ENCODE results near the gene DPYSL4.

DNA sequence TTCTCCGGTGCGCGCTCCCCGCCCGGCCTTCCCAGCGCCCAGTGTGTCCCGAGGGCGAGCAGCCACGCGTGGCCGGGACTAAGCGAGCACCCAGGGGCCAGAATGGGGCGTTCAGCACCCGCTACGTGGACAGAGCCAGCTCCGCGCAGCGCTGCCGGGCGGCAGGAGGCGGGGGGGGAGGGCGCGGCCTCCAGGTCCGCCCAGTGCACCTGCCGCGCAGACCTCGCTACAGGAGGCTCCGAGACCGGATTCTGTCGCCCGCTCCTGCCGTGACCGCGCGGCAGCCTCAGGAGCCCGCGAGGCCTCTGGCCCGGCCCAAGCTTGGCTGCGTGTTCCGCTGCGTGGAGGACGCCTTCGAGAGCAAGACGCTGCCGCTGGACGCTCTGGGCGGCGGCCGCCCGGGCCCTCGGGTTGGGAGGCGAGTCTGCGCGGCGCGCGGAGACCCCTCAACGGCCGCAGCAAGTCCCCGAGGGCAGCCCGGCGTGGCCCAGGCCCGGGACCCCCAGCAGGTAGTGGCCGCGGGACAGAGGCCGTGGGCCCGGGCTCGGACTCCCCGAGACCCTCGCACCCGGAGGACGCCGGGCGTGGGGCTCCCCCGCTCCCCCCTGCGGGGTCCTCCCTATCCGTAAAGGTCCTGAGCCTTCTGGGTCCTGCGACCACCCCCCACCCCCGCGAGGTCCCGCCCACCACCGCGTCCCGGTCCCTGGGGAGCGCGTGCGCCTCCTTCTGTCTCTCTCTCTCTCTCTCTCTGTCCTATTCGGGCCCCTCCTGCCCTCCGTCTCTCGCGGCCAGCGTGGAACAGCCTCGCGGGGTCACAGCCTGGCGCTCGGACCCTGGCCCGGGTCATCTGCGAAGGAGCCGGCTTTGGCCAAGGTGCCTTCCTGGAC, 904 bp upstream of the DPYSL4 start:
- TF ChIP-seq, protein P1, sequence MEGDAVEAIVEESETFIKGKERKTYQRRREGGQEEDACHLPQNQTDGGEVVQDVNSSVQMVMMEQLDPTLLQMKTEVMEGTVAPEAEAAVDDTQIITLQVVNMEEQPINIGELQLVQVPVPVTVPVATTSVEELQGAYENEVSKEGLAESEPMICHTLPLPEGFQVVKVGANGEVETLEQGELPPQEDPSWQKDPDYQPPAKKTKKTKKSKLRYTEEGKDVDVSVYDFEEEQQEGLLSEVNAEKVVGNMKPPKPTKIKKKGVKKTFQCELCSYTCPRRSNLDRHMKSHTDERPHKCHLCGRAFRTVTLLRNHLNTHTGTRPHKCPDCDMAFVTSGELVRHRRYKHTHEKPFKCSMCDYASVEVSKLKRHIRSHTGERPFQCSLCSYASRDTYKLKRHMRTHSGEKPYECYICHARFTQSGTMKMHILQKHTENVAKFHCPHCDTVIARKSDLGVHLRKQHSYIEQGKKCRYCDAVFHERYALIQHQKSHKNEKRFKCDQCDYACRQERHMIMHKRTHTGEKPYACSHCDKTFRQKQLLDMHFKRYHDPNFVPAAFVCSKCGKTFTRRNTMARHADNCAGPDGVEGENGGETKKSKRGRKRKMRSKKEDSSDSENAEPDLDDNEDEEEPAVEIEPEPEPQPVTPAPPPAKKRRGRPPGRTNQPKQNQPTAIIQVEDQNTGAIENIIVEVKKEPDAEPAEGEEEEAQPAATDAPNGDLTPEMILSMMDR (IDR thresholded peaks at IDR 0.05; ENCODE audit: low read depth, low read length, poor library complexity, severe bottlenecking): no peak
- no peak for TF ChIP-seq EZH2phosphoT487 (IDR thresholded peaks at IDR 0.05; ENCODE audit: borderline replicate concordance, low read length)
